Testis (tissue), 3 donors: ENCODE data around the gene GSK3A. TPM values are rescaled to one million over a fixed set of nuclear protein-coding genes. Genes with fewer than 3 reads are reported as not detected.

ENCODE experiments used
- DNase-seq: peaks from one replicate; pipeline ENCODE4 v3.0.0-alpha.2; 2019
- H3K27ac ChIP-seq, 2 donors: fragments of 200-600 bp; sonication (generic); one replicate each; pipeline ENCODE4 v1.5.1; 2019
- H3K27me3 ChIP-seq: fragments of 200-600 bp; sonication (generic); one replicate; pipeline ENCODE4 v1.5.1; 2019
- H3K36me3 ChIP-seq: fragments of 200-600 bp; sonication (generic); one replicate; pipeline ENCODE4 v1.5.1; 2017; ENCODE audit warnings: low read depth; ENCODE audit errors: missing control alignments
- H3K4me1 ChIP-seq: fragments of 200-600 bp; sonication (generic); one replicate; pipeline ENCODE4 v1.5.1; 2019
- H3K4me3 ChIP-seq, 2 donors: fragments of 200-600 bp; sonication (generic); one replicate each; pipeline ENCODE4 v1.5.1; 2017 to 2019
- H3K9me3 ChIP-seq: fragments of 200-600 bp; sonication (generic); one replicate; pipeline ENCODE4 v1.5.1; 2017
- CTCF ChIP-seq, 3 experiments: fragments of 450-650 bp in 2 of 3; fragments of 200-600 bp in 1 of 3; sonication (generic) in 1 of 3; IDR thresholded peaks; one replicate each; pipeline ENCODE4 v1.5.1; 2016 to 2019; ENCODE audit warnings: antibody characterized with exemption in 3 of 3, mild to moderate bottlenecking in 2 of 3, moderate library complexity in 1 of 3
- POLR2A ChIP-seq: fragments of 450-650 bp; IDR thresholded peaks from one replicate; pipeline ENCODE4 v1.6.1; 2017; ENCODE audit warnings: antibody characterized with exemption, mild to moderate bottlenecking, moderate library complexity
- WGBS, 2 donors: methylation state at CpG; one replicate each; pipeline ENCODE4 v1.1.5; 2018; 5-methylcytosine and 5-hydroxymethylcytosine counted together
- intact Hi-C: fragments of 100-400 bp; cut with DNase I; formaldehyde crosslinking; loops from one replicate; pipeline ENCODE4 v1.15.1; 2023; ENCODE audit warnings: low total_unique reads
- polyA plus RNA-seq: library from polyadenylated mRNA; stranded (reverse); fragments of 350-450 nt; fragmentation: Illumina TruSeq; extraction: RNeasy Lipid Tissue Mini Kit (QIAGEN cat#74804); gene quantifications from one replicate; pipeline ENCODE4 v1.2.3, GENCODE V29; 2014; ENCODE audit warnings: low read depth, low replicate concordance; ENCODE audit not compliant: insufficient read depth
- total RNA-seq, 2 donors: library from RNA; depleted of rRNA; stranded (reverse); fragments of >200 nt; gene quantifications; one replicate each; pipeline ENCODE4 v1.2.3, GENCODE V29; 2016

GSK3A gene
- total and polyA plus RNA-seq, 3 donors from 2014 or later = 54.3 to 98.1 (median 64.3) TPM

DNA sequence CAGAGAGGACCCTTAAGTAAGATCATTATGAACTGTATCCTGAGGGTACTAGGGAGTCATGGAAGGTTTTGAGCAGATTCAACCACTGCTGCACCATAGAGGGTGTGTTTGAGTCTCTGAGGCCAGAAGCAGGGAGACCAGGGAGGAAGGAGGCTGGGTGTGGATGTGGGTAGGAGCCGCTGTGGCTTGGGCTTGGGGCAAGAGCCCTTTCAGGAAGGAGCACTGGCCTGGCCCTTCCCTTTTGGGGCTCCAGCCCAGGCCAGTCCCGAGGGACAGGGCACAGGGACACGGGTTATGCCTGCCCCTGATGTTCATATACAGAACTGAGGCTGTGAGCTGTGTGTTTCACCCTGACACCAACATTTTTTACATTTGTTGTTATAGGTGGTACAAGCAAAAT is 33.9 kb upstream of the GSK3A start:
- WGBS, 2 donors = 58 to 65% methylated on average over 3 of the region's 3 CpGs
- no peak for DNase-seq
- Histone ChIP-seq H3K9me3 (no peaks in the 10 kb centered on the region), H3K4me1 (peaks cover 41% of the 10 kb centered on the region), H3K27ac (no peak overlapping the region), H3K27me3 (no peaks in the 10 kb centered on the region), H3K36me3 (no peaks in the 10 kb centered on the region), H3K4me3 (no peak overlapping the region)
- TF ChIP-seq POLR2A = no peak
- TF ChIP-seq CTCF (IDR thresholded peaks at IDR 0.05) = no peak
- intact Hi-C loops = no loop called here

GRCh38 chr19:42275517-42275916 is 33.1 kb upstream of the GSK3A start:
- no peak for DNase-seq
- Histone ChIP-seq H3K4me3 (no peak overlapping the region), H3K4me1 (peaks cover 44% of the 10 kb centered on the region), H3K27me3 (no peaks in the 10 kb centered on the region), H3K36me3 (no peaks in the 10 kb centered on the region), H3K27ac (no peak overlapping the region), H3K9me3 (no peaks in the 10 kb centered on the region)
- TF ChIP-seq CTCF (IDR thresholded peaks at IDR 0.05) (no peak), POLR2A (no peak)
- WGBS, 2 donors = 91 to 92% methylated on average over 3 of the region's 3 CpGs
- intact Hi-C loops = no loop called here

GRCh38 chr19:42275103-42275502 is 32.7 kb upstream of the GSK3A start:
- peaks cover 48% of the 10 kb centered on the region for H3K4me1 ChIP-seq
- H3K9me3 ChIP-seq = no peaks in the 10 kb centered on the region
- intact Hi-C loops = no loop called here
- no peak overlapping the region for H3K27ac ChIP-seq
- 75% methylated on average over 7 of the region's 7 CpGs for WGBS, 2 donors
- no peaks in the 10 kb centered on the region for H3K27me3 ChIP-seq
- no peaks in the 10 kb centered on the region for H3K36me3 ChIP-seq
- DNase-seq = no peak
- no peak overlapping the region for H3K4me3 ChIP-seq
- TF ChIP-seq CTCF (IDR thresholded peaks at IDR 0.05) = no peak
- TF ChIP-seq POLR2A = no peak

- no peak for TF ChIP-seq POLR2A
- TF ChIP-seq CTCF (IDR thresholded peaks at IDR 0.05) = no peak
- no peaks in the 10 kb centered on the region for H3K9me3 ChIP-seq
- WGBS, 2 donors = 89 to 94% methylated on average over 11 to 22 of the region's 22 CpGs
- no peaks in the 10 kb centered on the region for H3K36me3 ChIP-seq
- H3K27ac ChIP-seq = no peak overlapping the region
- intact Hi-C loops = no loop called here
- no peak for DNase-seq
- H3K4me3 ChIP-seq = no peak overlapping the region
- peaks cover 47% of the 10 kb centered on the region for H3K4me1 ChIP-seq
- H3K27me3 ChIP-seq = no peaks in the 10 kb centered on the region
Observed at GRCh38 chr19:42274065-42274682, 31.8 kb upstream of the GSK3A start.

DNA sequence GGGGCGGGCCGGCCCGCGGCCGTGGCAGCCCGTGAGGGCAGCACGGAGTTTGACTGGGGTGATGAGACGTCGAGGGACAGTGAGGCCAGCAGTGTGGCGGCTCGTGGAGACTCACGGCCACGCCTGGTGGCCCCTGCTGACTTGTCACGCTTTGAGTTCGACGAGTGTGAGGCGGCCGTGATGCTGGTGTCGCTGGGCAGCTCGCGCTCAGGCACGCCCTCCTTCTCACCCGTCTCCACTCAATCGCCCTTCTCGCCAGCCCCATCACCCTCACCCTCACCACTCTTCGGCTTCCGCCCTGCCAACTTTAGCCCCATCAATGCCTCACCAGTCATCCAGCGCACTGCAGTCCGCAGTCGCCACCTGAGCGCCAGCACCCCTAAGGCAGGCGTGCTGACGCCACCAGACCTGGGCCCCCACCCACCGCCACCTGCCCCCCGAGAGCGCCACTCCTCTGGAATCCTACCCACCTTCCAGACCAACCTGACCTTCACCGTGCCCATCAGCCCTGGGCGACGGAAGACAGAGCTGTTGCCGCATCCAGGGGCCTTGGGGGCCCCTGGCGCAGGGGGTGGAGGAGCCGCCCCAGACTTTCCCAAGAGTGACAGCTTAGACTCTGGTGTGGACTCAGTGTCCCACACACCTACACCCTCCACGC is 31.1 kb upstream of the GSK3A start:
- Histone ChIP-seq H3K27ac (no peak overlapping the region), H3K4me1 (peaks cover 40% of the 10 kb centered on the region), H3K9me3 (no peaks in the 10 kb centered on the region), H3K36me3 (no peaks in the 10 kb centered on the region), H3K4me3 (no peak overlapping the region), H3K27me3 (no peaks in the 10 kb centered on the region)
- 94 to 96% methylated on average over 31 to 43 of the region's 43 CpGs for WGBS, 2 donors
- TF ChIP-seq CTCF (IDR thresholded peaks at IDR 0.05) = no peak
- DNase-seq = no peak
- intact Hi-C loops = no loop called here
